ENCODE measurements around the gene RNF220. TPM values are rescaled to one million over a fixed set of nuclear protein-coding genes. Genes with fewer than 3 reads are reported as not detected.

Gene RNF220
- polyA plus RNA-seq, 1 donor (not counting 4 experiments of a cell fraction or from before 2014, with no cell fraction given) = 42.7 TPM

GRCh38 chr1:44592208-44593145 is 187.4 kb downstream of the RNF220 start:
- Histone ChIP-seq H3K9ac (ENCODE audit: control insufficient read depth, extremely low read depth, insufficient read depth, low read length) (no peak overlapping the region), H3K9me1 (ENCODE audit: control insufficient read depth, extremely low read depth, insufficient read depth, low read length) (no peaks in the 10 kb centered on the region), H4K20me1 (ENCODE audit: control insufficient read depth, extremely low read depth, insufficient read depth, low read length) (no peaks in the 10 kb centered on the region), H3K79me2 (ENCODE audit: control insufficient read depth, insufficient read depth, low read length) (no peaks in the 10 kb centered on the region), H3K4me1 (ENCODE audit: control insufficient read depth, extremely low read depth, insufficient read depth, low read length) (no peaks in the 10 kb centered on the region), H3K4me3 (ENCODE audit: control insufficient read depth in 2 of 3, extremely low read depth in 1 of 3, insufficient read depth in 2 of 3, low read depth in 1 of 3, low read length in 3 of 3) (no peak overlapping the region), H3K4me2 (ENCODE audit: control insufficient read depth, extremely low read depth, insufficient read depth, low read depth, low read length) (no peak overlapping the region), H3K9me3 (ENCODE audit: control insufficient read depth, low read depth, low read length) (no peaks in the 10 kb centered on the region), H2AFZ (ENCODE audit: control insufficient read depth, low read length) (no peak overlapping the region), H3K36me3 (ENCODE audit: control insufficient read depth in 2 of 2, extremely low read depth in 1 of 2, insufficient read depth in 2 of 2, low read length in 2 of 2) (no peaks in the 10 kb centered on the region), H3K27ac (ENCODE audit: control insufficient read depth, insufficient read depth, low read length) (no peak overlapping the region), H3K27me3 (ENCODE audit: control insufficient read depth, extremely low read depth, insufficient read depth, low read length) (no peaks in the 10 kb centered on the region)
- dilution Hi-C loops (cut with MboI; ENCODE audit: extremely low pct_ligation_motif_present, low sequenced_read_pairs) = no loop called here
- FAIRE-seq = no peak
- no peak for TF ChIP-seq EZH2 (IDR thresholded peaks at IDR 0.05; ENCODE audit: low read length)
- TF ChIP-seq, protein P1, sequence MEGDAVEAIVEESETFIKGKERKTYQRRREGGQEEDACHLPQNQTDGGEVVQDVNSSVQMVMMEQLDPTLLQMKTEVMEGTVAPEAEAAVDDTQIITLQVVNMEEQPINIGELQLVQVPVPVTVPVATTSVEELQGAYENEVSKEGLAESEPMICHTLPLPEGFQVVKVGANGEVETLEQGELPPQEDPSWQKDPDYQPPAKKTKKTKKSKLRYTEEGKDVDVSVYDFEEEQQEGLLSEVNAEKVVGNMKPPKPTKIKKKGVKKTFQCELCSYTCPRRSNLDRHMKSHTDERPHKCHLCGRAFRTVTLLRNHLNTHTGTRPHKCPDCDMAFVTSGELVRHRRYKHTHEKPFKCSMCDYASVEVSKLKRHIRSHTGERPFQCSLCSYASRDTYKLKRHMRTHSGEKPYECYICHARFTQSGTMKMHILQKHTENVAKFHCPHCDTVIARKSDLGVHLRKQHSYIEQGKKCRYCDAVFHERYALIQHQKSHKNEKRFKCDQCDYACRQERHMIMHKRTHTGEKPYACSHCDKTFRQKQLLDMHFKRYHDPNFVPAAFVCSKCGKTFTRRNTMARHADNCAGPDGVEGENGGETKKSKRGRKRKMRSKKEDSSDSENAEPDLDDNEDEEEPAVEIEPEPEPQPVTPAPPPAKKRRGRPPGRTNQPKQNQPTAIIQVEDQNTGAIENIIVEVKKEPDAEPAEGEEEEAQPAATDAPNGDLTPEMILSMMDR (optimal IDR thresholded peaks at IDR 0.05 in 1 of 3, IDR thresholded peaks at IDR 0.05 in 1 of 3, conservative IDR thresholded peaks at IDR 0.05 in 1 of 3; ENCODE audit: extremely low read depth in 1 of 3, insufficient read depth in 2 of 3, low read length in 3 of 3) = no peak
- no peak for DNase-seq (ENCODE audit: low read depth, low spot score)

DNA sequence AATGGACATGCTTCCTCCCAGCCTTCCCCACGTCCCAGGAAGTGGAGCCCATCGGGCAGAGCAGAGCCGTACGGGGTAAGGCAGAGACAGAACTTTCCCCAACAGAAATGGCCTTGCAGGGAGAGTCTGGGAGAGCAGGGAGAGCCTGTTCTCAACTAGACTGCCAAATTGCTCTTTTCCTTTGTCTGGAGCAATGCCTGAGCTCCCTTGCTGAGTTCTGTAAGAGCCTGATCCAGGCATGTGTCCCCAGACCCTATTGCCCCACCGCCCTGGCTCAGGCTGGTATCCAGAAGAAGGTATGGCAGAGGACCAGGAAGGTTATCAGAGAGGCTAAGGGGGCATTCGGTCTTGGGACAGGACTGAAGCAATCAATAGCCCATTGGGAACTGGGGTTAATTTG is 189.3 kb downstream of the RNF220 start:
- H3K27ac ChIP-seq (ENCODE audit: control insufficient read depth, insufficient read depth, low read length) = no peak overlapping the region
- no peak overlapping the region for H2AFZ ChIP-seq (ENCODE audit: control insufficient read depth, low read length)
- no peak overlapping the region for H3K9ac ChIP-seq (ENCODE audit: control insufficient read depth, extremely low read depth, insufficient read depth, low read length)
- no peaks in the 10 kb centered on the region for H3K9me1 ChIP-seq (ENCODE audit: control insufficient read depth, extremely low read depth, insufficient read depth, low read length)
- H3K4me3 ChIP-seq (ENCODE audit: control insufficient read depth in 2 of 3, extremely low read depth in 1 of 3, insufficient read depth in 2 of 3, low read depth in 1 of 3, low read length in 3 of 3) = no peak overlapping the region
- dilution Hi-C loops (cut with MboI; ENCODE audit: extremely low pct_ligation_motif_present, low sequenced_read_pairs) = no loop called here
- no peaks in the 10 kb centered on the region for H3K4me1 ChIP-seq (ENCODE audit: control insufficient read depth, extremely low read depth, insufficient read depth, low read length)
- H3K79me2 ChIP-seq (ENCODE audit: control insufficient read depth, insufficient read depth, low read length) = no peaks in the 10 kb centered on the region
- no peaks in the 10 kb centered on the region for H4K20me1 ChIP-seq (ENCODE audit: control insufficient read depth, extremely low read depth, insufficient read depth, low read length)
- no peaks in the 10 kb centered on the region for H3K9me3 ChIP-seq (ENCODE audit: control insufficient read depth, low read depth, low read length)
- DNase-seq (ENCODE audit: low read depth, low spot score) (no peak), FAIRE-seq (no peak)
- TF ChIP-seq, protein P1 (optimal IDR thresholded peaks at IDR 0.05 in 1 of 3, IDR thresholded peaks at IDR 0.05 in 1 of 3, conservative IDR thresholded peaks at IDR 0.05 in 1 of 3; ENCODE audit: extremely low read depth in 1 of 3, insufficient read depth in 2 of 3, low read length in 3 of 3) = no peak
- no peak for TF ChIP-seq EZH2 (IDR thresholded peaks at IDR 0.05; ENCODE audit: low read length)
- no peaks in the 10 kb centered on the region for H3K36me3 ChIP-seq (ENCODE audit: control insufficient read depth in 2 of 2, extremely low read depth in 1 of 2, insufficient read depth in 2 of 2, low read length in 2 of 2)
- no peak overlapping the region for H3K4me2 ChIP-seq (ENCODE audit: control insufficient read depth, extremely low read depth, insufficient read depth, low read depth, low read length)
- peaks cover 9% of the 10 kb centered on the region for H3K27me3 ChIP-seq (ENCODE audit: control insufficient read depth, extremely low read depth, insufficient read depth, low read length)
